Activated CD8-positive, alpha-beta T cell treated with anti-CD3 and anti-CD28 coated beads for 36 hours (primary cell): Measurements from ENCODE around the gene TMEM108. TPM values are rescaled to one million over a fixed set of nuclear protein-coding genes. Genes with fewer than 3 reads are reported as not detected.

Experiments used
- ATAC-seq: fragments of 200-7000 bp; cut with Tn5 transposase; one replicate; pipeline ENCODE4 v1.10.0; 2021; ENCODE audit warnings: mild to moderate bottlenecking, moderate library complexity
- CTCF ChIA-PET: fragments of 350-600 bp; sonication (Branson Sonifier 250); formaldehyde crosslinking; loops from one replicate; lab custom pipeline; 2021; ENCODE audit warnings: antibody characterized with exemption; lab: Charles Lee
- POLR2A ChIA-PET: fragments of 350-600 bp; sonication (Branson Sonifier 250); formaldehyde crosslinking; loops from one replicate; lab custom pipeline; 2021; ENCODE audit warnings: antibody characterized with exemption; lab: Charles Lee
- DNase-seq: peaks from one replicate; pipeline ENCODE4 v3.0.0-alpha.2; 2020
- H3K27ac Mint-ChIP-seq: one replicate; pipeline ENCODE4 v1.8.0; 2021; ENCODE audit warnings: mild to moderate bottlenecking, mixed read lengths
- H3K27me3 Mint-ChIP-seq: one replicate; pipeline ENCODE4 v1.8.0; 2021; ENCODE audit warnings: mixed read lengths
- H3K36me3 Mint-ChIP-seq: one replicate; pipeline ENCODE4 v1.8.0; 2021; ENCODE audit warnings: low read depth, mixed read lengths
- H3K4me1 Mint-ChIP-seq: one replicate; pipeline ENCODE4 v1.8.0; 2021; ENCODE audit warnings: low read depth, mixed read lengths
- H3K4me3 Mint-ChIP-seq: one replicate; pipeline ENCODE4 v1.8.0; 2021; ENCODE audit warnings: mild to moderate bottlenecking, moderate library complexity, mixed read lengths
- H3K9me3 Mint-ChIP-seq: one replicate; pipeline ENCODE4 v1.8.0; 2021; ENCODE audit warnings: mixed read lengths
- intact Hi-C: fragments of 100-400 bp; cut with micrococcal nuclease; formaldehyde crosslinking; loops from one replicate; pipeline ENCODE4 v1.10.0; 2022
- total RNA-seq, 2 experiments: library from RNA; stranded (reverse); gene quantifications; one replicate each; pipeline ENCODE4 v1.2.3, GENCODE V29; 2021
- TF ChIP-seq, protein P1 (sequence below): fragments of 200-600 bp; IDR thresholded peaks from one replicate; pipeline ENCODE4 v1.8.0; 2022; ENCODE audit warnings: antibody characterized with exemption, mild to moderate bottlenecking

The TMEM108 gene
- total RNA-seq, 2 experiments from 2014 or later: not detected

DNA sequence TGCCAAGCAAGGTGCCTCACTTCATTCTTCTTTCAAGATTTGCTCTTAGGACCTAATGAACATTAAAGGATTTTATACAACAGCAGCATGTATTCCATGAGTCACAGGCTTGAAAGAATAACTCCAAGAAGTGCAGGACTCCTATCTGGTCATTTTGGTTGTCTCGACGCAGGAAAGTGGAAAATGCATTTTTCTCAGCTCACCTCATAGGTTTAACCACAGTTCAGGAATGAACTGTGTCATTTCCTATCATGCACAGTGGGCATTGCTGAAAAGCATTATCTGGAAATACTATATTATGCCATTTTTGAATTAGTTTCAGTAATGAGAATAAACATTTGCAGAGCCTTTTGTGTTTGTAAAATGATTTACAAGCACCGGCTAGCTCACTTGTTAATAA lies 263.0 kb downstream of the TMEM108 start:
- ATAC-seq (no peak), DNase-seq (no peak)
- ChIA-PET CTCF (no interaction called here), POLR2A (no interaction called here)
- TF ChIP-seq, protein P1, sequence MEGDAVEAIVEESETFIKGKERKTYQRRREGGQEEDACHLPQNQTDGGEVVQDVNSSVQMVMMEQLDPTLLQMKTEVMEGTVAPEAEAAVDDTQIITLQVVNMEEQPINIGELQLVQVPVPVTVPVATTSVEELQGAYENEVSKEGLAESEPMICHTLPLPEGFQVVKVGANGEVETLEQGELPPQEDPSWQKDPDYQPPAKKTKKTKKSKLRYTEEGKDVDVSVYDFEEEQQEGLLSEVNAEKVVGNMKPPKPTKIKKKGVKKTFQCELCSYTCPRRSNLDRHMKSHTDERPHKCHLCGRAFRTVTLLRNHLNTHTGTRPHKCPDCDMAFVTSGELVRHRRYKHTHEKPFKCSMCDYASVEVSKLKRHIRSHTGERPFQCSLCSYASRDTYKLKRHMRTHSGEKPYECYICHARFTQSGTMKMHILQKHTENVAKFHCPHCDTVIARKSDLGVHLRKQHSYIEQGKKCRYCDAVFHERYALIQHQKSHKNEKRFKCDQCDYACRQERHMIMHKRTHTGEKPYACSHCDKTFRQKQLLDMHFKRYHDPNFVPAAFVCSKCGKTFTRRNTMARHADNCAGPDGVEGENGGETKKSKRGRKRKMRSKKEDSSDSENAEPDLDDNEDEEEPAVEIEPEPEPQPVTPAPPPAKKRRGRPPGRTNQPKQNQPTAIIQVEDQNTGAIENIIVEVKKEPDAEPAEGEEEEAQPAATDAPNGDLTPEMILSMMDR: no peak
- Mint-ChIP-seq H3K4me1 (peaks cover 5% of the 10 kb centered on the region), H3K9me3 (no peaks in the 10 kb centered on the region), H3K27me3 (peaks cover 3% of the 10 kb centered on the region), H3K4me3 (no peak overlapping the region), H3K36me3 (no peaks in the 10 kb centered on the region), H3K27ac (no peak overlapping the region)
- intact Hi-C loops: no loop called here

- Mint-ChIP-seq H3K9me3 (peaks cover 2% of the 10 kb centered on the region), H3K4me1 (peaks cover 5% of the 10 kb centered on the region), H3K36me3 (no peaks in the 10 kb centered on the region), H3K4me3 (no peak overlapping the region), H3K27me3 (peaks cover 3% of the 10 kb centered on the region), H3K27ac (no peak overlapping the region)
- DNase-seq: no peak
- intact Hi-C loops: no loop called here
- ChIA-PET CTCF (interaction anchor here (1.1 kb wide), 1 partner anchor 22 kb away, joined by 4 read pairs; no protein-coding TSS in a partner anchor), POLR2A (interaction anchor here (0.6 kb wide), 1 partner anchor 167 kb away, joined by 3 read pairs; no protein-coding TSS in a partner anchor)
- ATAC-seq: no peak
- TF ChIP-seq, protein P1: no peak
These were observed 263.5 kb downstream of the TMEM108 start for GRCh38 chr3:133301731-133302130.

GRCh38 chr3:133303430-133303829 lies 265.2 kb downstream of the TMEM108 start:
- intact Hi-C loops: no loop called here
- CTCF ChIA-PET: no interaction called here
- H3K4me1 Mint-ChIP-seq: peaks cover 5% of the 10 kb centered on the region
- DNase-seq: no peak
- ATAC-seq: no peak
- H3K9me3 Mint-ChIP-seq: peaks cover 3% of the 10 kb centered on the region
- POLR2A ChIA-PET: no interaction called here
- H3K27ac Mint-ChIP-seq: no peak overlapping the region
- no peaks in the 10 kb centered on the region for H3K36me3 Mint-ChIP-seq
- TF ChIP-seq, protein P1: no peak
- peaks cover 3% of the 10 kb centered on the region for H3K27me3 Mint-ChIP-seq
- H3K4me3 Mint-ChIP-seq: no peak overlapping the region

GRCh38 chr3:133317866-133318265 lies 279.7 kb downstream of the TMEM108 start:
- ChIA-PET CTCF (no interaction called here), POLR2A (no interaction called here)
- no peak for ATAC-seq
- H3K4me3 Mint-ChIP-seq: no peak overlapping the region
- peaks cover 2% of the 10 kb centered on the region for H3K36me3 Mint-ChIP-seq
- no peak for DNase-seq
- H3K27me3 Mint-ChIP-seq: peaks cover 14% of the 10 kb centered on the region
- H3K27ac Mint-ChIP-seq: no peak overlapping the region
- TF ChIP-seq, protein P1: no peak
- peaks cover 14% of the 10 kb centered on the region for H3K9me3 Mint-ChIP-seq
- intact Hi-C loops: no loop called here
- H3K4me1 Mint-ChIP-seq: no peaks in the 10 kb centered on the region

- ATAC-seq: no peak
- Mint-ChIP-seq H3K36me3 (no peaks in the 10 kb centered on the region), H3K9me3 (no peaks in the 10 kb centered on the region), H3K4me3 (no peak overlapping the region), H3K27me3 (no peaks in the 10 kb centered on the region), H3K27ac (no peak overlapping the region), H3K4me1 (no peaks in the 10 kb centered on the region)
- TF ChIP-seq, protein P1: no peak
- intact Hi-C loops: no loop called here
- ChIA-PET CTCF (no interaction called here), POLR2A (no interaction called here)
- no peak for DNase-seq
These were observed 290.2 kb downstream of the TMEM108 start for GRCh38 chr3:133328373-133328772.
